NCI-H1092 treated with DMSO at 0.1 percent for 48 hours (cell line): ENCODE results near the gene PCAT7.

ENCODE experiments used
- DNase-seq: peaks from one replicate; lab custom pipeline; 2025; lab: John Stamatoyannopoulos, UW

The PCAT7 gene

GRCh38 chr9:94603259-94604160 lies 48.6 kb downstream of the PCAT7 start:
- DNase-seq = peak; percentile 49

GRCh38 chr9:94606646-94607422 lies 52.0 kb downstream of the PCAT7 start:
- DNase-seq = no peak

- no peak for DNase-seq
These were observed 52.5 kb downstream of the PCAT7 start for GRCh38 chr9:94607423-94607691.

- no peak for DNase-seq
These were observed 55.3 kb downstream of the PCAT7 start for GRCh38 chr9:94610181-94610606.

GRCh38 chr9:94611638-94612068 lies 56.8 kb downstream of the PCAT7 start:
- DNase-seq = no peak

- DNase-seq = no peak
These were observed 57.2 kb downstream of the PCAT7 start for GRCh38 chr9:94612071-94612470.

- no peak for DNase-seq
These were observed 58.1 kb downstream of the PCAT7 start for GRCh38 chr9:94613003-94613402.

- no peak for DNase-seq
These were observed 64.1 kb downstream of the PCAT7 start for GRCh38 chr9:94619026-94619425.
